K562 (cell line): ENCODE measurements around the gene CMTM4. TPM values are rescaled to one million over a fixed set of nuclear protein-coding genes. Genes with fewer than 3 reads are reported as not detected.
A peak's percentile ranks its signal among the peaks of the same experiment; 100 is the strongest.

Experiments
- EP300 ChIP-seq: IDR thresholded peaks from 2 replicates; pipeline ENCODE4 v1.6.1; 2012; ENCODE audit warnings: low read length, improper control_type of control experiment
- HLTF ChIP-seq: fragments of 450-650 bp; IDR thresholded peaks from 2 replicates; pipeline ENCODE4 v1.6.1; 2016
- NFIC ChIP-seq: fragments of 450-650 bp; IDR thresholded peaks from 2 replicates; pipeline ENCODE4 v1.6.1; 2017; ENCODE audit warnings: mild to moderate bottlenecking, inconsistent platforms
- PHF8 ChIP-seq: fragments of 200-600 bp; sonication (generic); IDR thresholded peaks from 2 replicates; pipeline ENCODE4 v1.6.1; 2012; ENCODE audit warnings: mixed run types, mild to moderate bottlenecking, inconsistent platforms, low read length, moderate library complexity, borderline replicate concordance
- RCOR1 ChIP-seq, 2 experiments: IDR thresholded peaks; 2 replicates each; pipeline ENCODE4 v1.6.1; 2012; ENCODE audit warnings: low read depth in 2 of 2, low read length in 2 of 2, borderline replicate concordance in 1 of 2, improper control_type of control experiment in 1 of 2
- SRSF7 ChIP-seq: fragments of 200-400 bp; formaldehyde crosslinking; optimal IDR thresholded peaks from 2 replicates; pipeline ENCODE3; 2017; ENCODE audit warnings: mild to moderate bottlenecking, low read depth, low read length
- TAF15 ChIP-seq: fragments of 200-400 bp; formaldehyde crosslinking; IDR thresholded peaks from 2 replicates; pipeline ENCODE4 v1.6.1; 2017; ENCODE audit warnings: mild to moderate bottlenecking, low read depth, low read length, moderate library complexity
- TCF3 ChIP-seq: sonication (generic); formaldehyde crosslinking; IDR thresholded peaks from 2 replicates; pipeline ENCODE4 v1.4.0; 2020; ENCODE audit warnings: mild to moderate bottlenecking, missing genetic modification reagents
- TCFL5 ChIP-seq: fragments of 250-450 bp; sonication (Bioruptor Pico); conservative IDR thresholded peaks from 2 replicates; pipeline ENCODE4 v1.6.1; 2021; ENCODE audit warnings: mild to moderate bottlenecking, moderate library complexity, matching md5 sums
- TFAM ChIP-seq: fragments of 250-450 bp; sonication (Bioruptor Pico); conservative IDR thresholded peaks from 2 replicates; pipeline ENCODE4 v1.5.0; 2021; ENCODE audit warnings: mild to moderate bottlenecking, moderate library complexity
- TOE1 ChIP-seq, 2 experiments: fragments of 450-650 bp in 1 of 2; sonication (generic) in 1 of 2; formaldehyde crosslinking in 1 of 2; IDR thresholded peaks; 2 replicates each; pipeline versions ENCODE4 v1.7.1 to v1.8.0; 2016 to 2022; ENCODE audit warnings: borderline replicate concordance in 2 of 2, mild to moderate bottlenecking in 2 of 2, antibody characterized with exemption in 1 of 2, inconsistent platforms in 1 of 2, low read depth in 1 of 2, missing genetic modification reagents in 1 of 2, moderate library complexity in 1 of 2
- ZC3H8 ChIP-seq: fragments of 450-650 bp; IDR thresholded peaks from 2 replicates; pipeline ENCODE4 v1.6.1; 2017
- ZNF592 ChIP-seq: fragments of 450-650 bp; IDR thresholded peaks from 2 replicates; pipeline ENCODE4 v1.6.1; 2017; ENCODE audit warnings: antibody characterized with exemption, mild to moderate bottlenecking
- ZNF766 ChIP-seq: fragments of 200-800 bp; sonication (Bioruptor generic); conservative IDR thresholded peaks from 2 replicates; pipeline ENCODE4 v1.6.1; 2016; ENCODE audit warnings: missing genetic modification characterization, missing compliant biosample characterization
- polyA plus RNA-seq, 8 experiments: library from polyadenylated mRNA; depleted of rRNA in 4 of 8; stranded (reverse) in 5 of 8; unstranded in 3 of 8; fragments of >200 nt; fragmentation: Nextera tagmentation in 2 of 8; fragmentation: Illumina TruSeq in 1 of 8; extraction: Ambion mirVana in 2 of 8; extraction: Trizol in 1 of 8; gene quantifications; 2 replicates each; pipeline versions ENCODE4 v1.2.1 to v1.2.3, GENCODE V29; 2011 to 2014; ENCODE audit warnings: inconsistent platforms in 1 of 8, missing spikeins in 1 of 8
- total RNA-seq, 7 experiments: library from RNA; depleted of rRNA in 6 of 7; stranded (reverse); fragments of >200 nt in 6 of 7; fragmentation: Illumina TruSeq in 2 of 7; extraction: Trizol in 2 of 7; gene quantifications; 2 replicates each; pipeline versions ENCODE4 v1.2.1 to v1.2.3, GENCODE V29; 2011 to 2021; ENCODE audit warnings: low replicate concordance in 1 of 7
- TF ChIP-seq, protein P1 (sequence below): fragments of 450-650 bp; IDR thresholded peaks from 2 replicates; pipeline ENCODE4 v1.7.0; 2016; ENCODE audit warnings: borderline replicate concordance
- TF ChIP-seq, protein P2 (sequence below): IDR thresholded peaks from 3 replicates; pipeline ENCODE4 v1.6.1; 2011; ENCODE audit warnings: borderline replicate concordance, mild to moderate bottlenecking, moderate library complexity; ENCODE audit not compliant: insufficient read length; ENCODE audit errors: extremely low read depth
- TF ChIP-seq, protein P3 (sequence below): fragments of 450-650 bp; formaldehyde crosslinking; IDR thresholded peaks from 2 replicates; pipeline ENCODE4 v1.4.0; 2022; ENCODE audit warnings: mild to moderate bottlenecking, moderate library complexity

CMTM4 gene
- total and polyA plus RNA-seq, 9 of the 15 experiments (the other 6 are each of a cell fraction or from before 2014, with no cell fraction given), result 2.0 to 21.3 (median 12.5) TPM

GRCh38 chr16:66608241-66609138, 88.1 kb downstream of the CMTM4 start (continued):
- TF ChIP-seq ZNF592, result peak; percentile 92
- TF ChIP-seq SRSF7, result no peak
- TF ChIP-seq, protein P1, sequence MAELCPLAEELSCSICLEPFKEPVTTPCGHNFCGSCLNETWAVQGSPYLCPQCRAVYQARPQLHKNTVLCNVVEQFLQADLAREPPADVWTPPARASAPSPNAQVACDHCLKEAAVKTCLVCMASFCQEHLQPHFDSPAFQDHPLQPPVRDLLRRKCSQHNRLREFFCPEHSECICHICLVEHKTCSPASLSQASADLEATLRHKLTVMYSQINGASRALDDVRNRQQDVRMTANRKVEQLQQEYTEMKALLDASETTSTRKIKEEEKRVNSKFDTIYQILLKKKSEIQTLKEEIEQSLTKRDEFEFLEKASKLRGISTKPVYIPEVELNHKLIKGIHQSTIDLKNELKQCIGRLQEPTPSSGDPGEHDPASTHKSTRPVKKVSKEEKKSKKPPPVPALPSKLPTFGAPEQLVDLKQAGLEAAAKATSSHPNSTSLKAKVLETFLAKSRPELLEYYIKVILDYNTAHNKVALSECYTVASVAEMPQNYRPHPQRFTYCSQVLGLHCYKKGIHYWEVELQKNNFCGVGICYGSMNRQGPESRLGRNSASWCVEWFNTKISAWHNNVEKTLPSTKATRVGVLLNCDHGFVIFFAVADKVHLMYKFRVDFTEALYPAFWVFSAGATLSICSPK, result no peak
- TF ChIP-seq PHF8, result no peak
- no peak for TF ChIP-seq HLTF
- TF ChIP-seq RCOR1 (IDR thresholded peaks at IDR 0.05; ENCODE audit: borderline replicate concordance in 1 of 2, low read depth in 2 of 2, low read length in 2 of 2), result peak in 1 of 2 experiments; percentile 24; a peak in 1 of 4 replicates
- no peak for TF ChIP-seq ZNF766 (CRISPR knock-in tag)
- no peak for TF ChIP-seq TAF15
- no peak for TF ChIP-seq TCF3 (CRISPR knock-in tag)
- TF ChIP-seq, protein P2, sequence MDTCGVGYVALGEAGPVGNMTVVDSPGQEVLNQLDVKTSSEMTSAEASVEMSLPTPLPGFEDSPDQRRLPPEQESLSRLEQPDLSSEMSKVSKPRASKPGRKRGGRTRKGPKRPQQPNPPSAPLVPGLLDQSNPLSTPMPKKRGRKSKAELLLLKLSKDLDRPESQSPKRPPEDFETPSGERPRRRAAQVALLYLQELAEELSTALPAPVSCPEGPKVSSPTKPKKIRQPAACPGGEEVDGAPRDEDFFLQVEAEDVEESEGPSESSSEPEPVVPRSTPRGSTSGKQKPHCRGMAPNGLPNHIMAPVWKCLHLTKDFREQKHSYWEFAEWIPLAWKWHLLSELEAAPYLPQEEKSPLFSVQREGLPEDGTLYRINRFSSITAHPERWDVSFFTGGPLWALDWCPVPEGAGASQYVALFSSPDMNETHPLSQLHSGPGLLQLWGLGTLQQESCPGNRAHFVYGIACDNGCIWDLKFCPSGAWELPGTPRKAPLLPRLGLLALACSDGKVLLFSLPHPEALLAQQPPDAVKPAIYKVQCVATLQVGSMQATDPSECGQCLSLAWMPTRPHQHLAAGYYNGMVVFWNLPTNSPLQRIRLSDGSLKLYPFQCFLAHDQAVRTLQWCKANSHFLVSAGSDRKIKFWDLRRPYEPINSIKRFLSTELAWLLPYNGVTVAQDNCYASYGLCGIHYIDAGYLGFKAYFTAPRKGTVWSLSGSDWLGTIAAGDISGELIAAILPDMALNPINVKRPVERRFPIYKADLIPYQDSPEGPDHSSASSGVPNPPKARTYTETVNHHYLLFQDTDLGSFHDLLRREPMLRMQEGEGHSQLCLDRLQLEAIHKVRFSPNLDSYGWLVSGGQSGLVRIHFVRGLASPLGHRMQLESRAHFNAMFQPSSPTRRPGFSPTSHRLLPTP, result no peak
- no peak for TF ChIP-seq ZC3H8
- no peak for TF ChIP-seq TOE1 (IDR thresholded peaks at IDR 0.05; ENCODE audit: borderline replicate concordance)
- no peak for TF ChIP-seq TOE1 (CRISPR knock-in tag; IDR thresholded peaks at IDR 0.05; ENCODE audit: borderline replicate concordance, low read depth)
- no peak for TF ChIP-seq TCFL5 (CRISPR knock-in tag)
- no peak for TF ChIP-seq NFIC
- no peak for TF ChIP-seq TFAM (CRISPR knock-in tag)
- TF ChIP-seq, protein P3, sequence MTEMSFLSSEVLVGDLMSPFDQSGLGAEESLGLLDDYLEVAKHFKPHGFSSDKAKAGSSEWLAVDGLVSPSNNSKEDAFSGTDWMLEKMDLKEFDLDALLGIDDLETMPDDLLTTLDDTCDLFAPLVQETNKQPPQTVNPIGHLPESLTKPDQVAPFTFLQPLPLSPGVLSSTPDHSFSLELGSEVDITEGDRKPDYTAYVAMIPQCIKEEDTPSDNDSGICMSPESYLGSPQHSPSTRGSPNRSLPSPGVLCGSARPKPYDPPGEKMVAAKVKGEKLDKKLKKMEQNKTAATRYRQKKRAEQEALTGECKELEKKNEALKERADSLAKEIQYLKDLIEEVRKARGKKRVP, result no peak
- no peak for TF ChIP-seq EP300
